HFF-Myc (cell line): ENCODE measurements around the gene BBIP1.

ENCODE experiments used
- DNase-seq: peaks from one replicate; pipeline ENCODE4 v3.0.0-alpha.2; 2011; ENCODE audit warnings: low read depth; ENCODE audit errors: extremely low read depth
- H3K4me3 ChIP-seq: replicated peaks from 2 replicates; pipeline ENCODE4 v1.5.1; 2011; ENCODE audit warnings: low read depth, mild to moderate bottlenecking, control low read depth, low read length
- TF ChIP-seq, protein P1 (sequence below): IDR thresholded peaks from 2 replicates; pipeline ENCODE4 v1.5.1; 2012; ENCODE audit warnings: mild to moderate bottlenecking, low read depth, low read length, control low read depth; ENCODE audit errors: missing control alignments

Gene BBIP1

DNA sequence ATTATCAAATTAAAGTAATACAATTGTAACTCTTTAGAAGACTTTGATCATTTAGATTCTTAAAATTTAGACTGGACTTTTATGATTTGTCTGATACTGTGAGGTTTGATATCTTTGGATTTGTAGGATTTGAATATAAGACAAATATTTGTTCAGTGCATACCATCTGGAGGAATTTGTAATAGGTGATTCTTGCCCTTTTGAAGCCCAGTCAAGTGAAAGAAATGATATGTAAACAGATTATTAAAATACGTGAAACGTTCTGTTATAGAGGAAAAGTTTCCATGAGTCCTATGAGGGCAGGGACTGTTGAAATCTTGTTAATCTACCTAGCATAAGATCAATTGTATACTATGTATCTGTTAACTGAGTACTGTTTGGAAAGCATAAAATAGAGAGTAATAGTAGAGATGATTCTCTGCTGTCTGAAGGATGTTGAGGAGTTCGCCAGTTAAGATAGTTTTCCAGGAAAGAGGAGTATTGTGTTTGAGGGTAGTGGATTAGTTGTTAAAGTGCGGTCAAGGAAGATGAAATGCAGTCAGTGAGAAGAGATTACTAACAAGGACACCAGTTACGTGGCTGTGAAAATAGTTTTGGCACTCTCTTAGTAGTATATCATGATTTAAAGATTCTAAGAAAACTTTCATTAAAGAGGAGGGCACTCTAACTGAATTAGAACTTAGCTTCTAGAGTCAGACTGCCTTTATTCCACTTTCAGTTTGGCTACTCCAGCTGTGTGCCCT, 32.9 kb downstream of the BBIP1 start:
- H3K4me3 ChIP-seq, result no peak overlapping the region
- TF ChIP-seq, protein P1, sequence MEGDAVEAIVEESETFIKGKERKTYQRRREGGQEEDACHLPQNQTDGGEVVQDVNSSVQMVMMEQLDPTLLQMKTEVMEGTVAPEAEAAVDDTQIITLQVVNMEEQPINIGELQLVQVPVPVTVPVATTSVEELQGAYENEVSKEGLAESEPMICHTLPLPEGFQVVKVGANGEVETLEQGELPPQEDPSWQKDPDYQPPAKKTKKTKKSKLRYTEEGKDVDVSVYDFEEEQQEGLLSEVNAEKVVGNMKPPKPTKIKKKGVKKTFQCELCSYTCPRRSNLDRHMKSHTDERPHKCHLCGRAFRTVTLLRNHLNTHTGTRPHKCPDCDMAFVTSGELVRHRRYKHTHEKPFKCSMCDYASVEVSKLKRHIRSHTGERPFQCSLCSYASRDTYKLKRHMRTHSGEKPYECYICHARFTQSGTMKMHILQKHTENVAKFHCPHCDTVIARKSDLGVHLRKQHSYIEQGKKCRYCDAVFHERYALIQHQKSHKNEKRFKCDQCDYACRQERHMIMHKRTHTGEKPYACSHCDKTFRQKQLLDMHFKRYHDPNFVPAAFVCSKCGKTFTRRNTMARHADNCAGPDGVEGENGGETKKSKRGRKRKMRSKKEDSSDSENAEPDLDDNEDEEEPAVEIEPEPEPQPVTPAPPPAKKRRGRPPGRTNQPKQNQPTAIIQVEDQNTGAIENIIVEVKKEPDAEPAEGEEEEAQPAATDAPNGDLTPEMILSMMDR, result no peak
- no peak for DNase-seq

DNA sequence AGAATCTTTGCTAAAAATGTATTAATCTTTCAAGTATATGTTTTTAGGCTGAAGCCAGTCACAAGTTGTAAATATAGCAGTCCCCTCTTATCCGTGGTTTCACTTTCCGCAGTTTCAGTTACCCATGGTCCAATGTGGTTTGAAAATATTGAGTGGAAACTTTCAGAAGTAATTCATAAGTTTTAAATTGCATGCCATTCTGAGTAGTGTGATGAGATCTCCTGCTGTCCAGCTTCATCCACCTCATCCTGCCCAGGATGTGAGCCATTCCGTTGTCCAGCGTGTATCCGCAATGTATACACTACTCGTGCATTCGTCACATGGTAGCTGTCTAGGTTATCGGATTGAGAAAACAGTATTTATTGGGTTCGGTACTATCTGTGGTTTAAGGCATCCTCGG, 35.1 kb downstream of the BBIP1 start:
- H3K4me3 ChIP-seq, result no peak overlapping the region
- TF ChIP-seq, protein P1, result no peak
- DNase-seq, result no peak

DNA sequence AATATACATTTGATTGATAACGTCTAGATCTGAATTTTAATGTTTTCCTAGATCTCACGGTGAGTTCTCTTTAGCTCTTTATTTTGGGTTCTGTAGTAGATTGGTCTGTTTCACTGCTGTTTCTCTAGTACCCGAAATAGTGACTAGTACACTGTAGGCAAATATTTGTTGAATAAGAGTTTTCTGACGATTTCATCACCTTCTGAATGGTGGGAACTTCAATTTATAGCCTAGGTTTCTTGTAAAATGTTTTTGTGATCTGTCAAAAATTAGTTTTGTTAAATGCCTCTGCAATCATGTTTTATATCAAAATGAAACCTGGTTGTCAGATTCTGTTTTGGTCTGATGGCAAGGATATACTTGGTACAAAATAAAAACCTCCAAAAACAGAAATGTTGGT, 37.1 kb downstream of the BBIP1 start:
- TF ChIP-seq, protein P1, result no peak
- no peak overlapping the region for H3K4me3 ChIP-seq

GRCh38 chr10:110881247-110881646, 37.7 kb downstream of the BBIP1 start:
- TF ChIP-seq, protein P1, result no peak
- H3K4me3 ChIP-seq, result no peak overlapping the region
- DNase-seq, result no peak

More for the DNA sequence above, 37.1 kb downstream of the BBIP1 start:
- DNase-seq, result no peak

- TF ChIP-seq, protein P1, result no peak
- H3K4me3 ChIP-seq, result no peak overlapping the region
- DNase-seq, result no peak
Observed at GRCh38 chr10:110880012-110880411, 39.0 kb downstream of the BBIP1 start.

DNA sequence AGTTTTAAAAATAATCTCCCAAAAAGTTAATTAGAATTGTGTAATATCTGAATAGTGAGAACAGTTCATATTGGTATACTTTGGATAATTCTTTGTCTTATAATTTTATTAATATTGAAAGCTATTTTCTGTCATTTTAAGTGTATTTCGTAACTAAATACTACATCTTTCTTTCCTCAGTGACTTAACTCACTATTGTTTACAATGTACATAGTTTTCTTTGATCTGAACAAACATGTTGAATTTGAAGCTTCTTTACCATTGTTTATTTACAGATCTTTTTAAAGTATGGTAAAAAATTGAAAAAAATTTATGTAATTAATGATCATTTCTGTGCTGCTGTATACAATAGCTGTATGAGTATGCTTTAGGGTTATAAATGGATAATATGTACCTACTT, 42.2 kb downstream of the BBIP1 start:
- TF ChIP-seq, protein P1, result no peak
- no peak for DNase-seq
- H3K4me3 ChIP-seq, result no peak overlapping the region

DNA sequence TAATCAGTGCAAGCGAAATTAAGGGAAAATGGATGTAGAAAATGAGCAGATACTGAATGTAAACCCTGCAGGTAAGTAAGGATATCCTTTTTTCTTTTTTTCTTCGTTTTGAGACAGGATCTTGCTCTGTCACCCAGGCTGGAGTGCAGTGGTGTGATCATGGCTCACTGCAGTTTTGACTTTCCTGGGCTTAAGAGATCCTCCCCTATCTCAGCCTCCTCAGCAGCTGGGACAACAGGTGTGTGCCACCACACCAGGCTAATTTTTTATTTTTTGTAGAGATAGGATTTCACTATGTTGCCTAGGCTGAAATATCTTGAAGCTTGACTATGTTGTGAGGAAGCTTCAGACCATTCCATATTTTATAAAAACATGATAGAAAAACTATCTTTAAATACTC, 43.0 kb downstream of the BBIP1 start:
- TF ChIP-seq, protein P1, result no peak
- H3K4me3 ChIP-seq, result no peak overlapping the region
- DNase-seq, result no peak
